ENCODE results near the gene MYOC.
"Not testable (repeated sequence)": the region's sequence is repeated elsewhere in the genome, so short reads cannot be mapped to it uniquely, and the experiment has no call there.

Gene MYOC

DNA sequence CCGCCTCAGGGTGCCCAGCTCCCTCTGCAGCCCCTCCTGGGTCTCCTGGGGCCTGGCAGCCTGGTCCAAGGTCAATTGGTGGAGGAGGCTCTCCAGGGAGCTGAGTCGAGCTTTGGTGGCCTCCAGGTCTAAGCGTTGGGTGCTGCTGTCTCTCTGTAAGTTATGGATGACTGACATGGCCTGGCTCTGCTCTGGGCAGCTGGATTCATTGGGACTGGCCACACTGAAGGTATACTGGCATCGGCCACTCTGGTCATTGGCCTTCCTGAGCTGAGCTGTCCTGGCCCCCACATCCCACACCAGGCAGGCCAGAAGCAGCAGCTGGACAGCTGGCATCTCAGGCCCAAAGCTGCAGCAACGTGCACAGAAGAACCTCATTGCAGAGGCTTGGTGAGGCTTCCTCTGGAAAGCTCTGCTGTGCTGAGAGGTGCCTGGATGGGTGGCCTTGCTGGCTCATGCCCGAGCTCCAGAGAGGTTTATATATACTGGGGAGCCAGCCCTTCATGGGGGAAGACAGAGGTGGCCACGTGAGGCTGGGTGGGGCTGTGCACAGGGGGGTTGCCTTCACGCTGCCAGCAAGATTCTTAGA lies at the start of gene MYOC:
Gene MYOC, minus strand, starts transcription at position 455 of the 589 bp plus-strand sequence. Its CDS starts 77 bp downstream, at position 378.
- no peak for DNase-seq (ENCODE audit: low spot score)

GRCh38 chr1:171699531-171699930 lies 47.0 kb upstream of the MYOC start:
- DNase-seq (ENCODE audit: low spot score) = no peak

DNA sequence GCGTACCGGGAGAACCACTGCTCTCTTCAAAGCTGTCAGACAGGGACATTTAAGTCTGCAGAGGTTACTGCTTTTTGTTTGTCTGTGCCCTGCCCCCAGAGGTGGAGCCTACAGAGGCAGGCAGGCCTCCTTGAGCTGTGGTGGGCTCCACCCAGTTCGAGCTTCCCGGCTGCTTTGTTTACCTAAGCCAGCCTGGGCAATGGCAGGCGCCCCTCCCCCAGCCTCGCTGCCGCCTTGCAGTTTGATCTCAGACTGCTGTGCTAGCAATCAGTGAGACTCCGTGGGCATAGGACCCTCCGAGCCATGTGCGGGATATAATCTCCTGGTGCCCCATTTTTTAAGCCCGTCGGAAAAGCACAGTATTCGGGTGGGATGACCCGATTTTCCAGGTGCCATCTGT lies 43.3 kb upstream of the MYOC start:
- not testable (repeated sequence) for DNase-seq (ENCODE audit: low spot score)

- not testable (repeated sequence) for DNase-seq (ENCODE audit: low spot score)
Measured at GRCh38 chr1:171693541-171693940, 41.1 kb upstream of the MYOC start.

DNA sequence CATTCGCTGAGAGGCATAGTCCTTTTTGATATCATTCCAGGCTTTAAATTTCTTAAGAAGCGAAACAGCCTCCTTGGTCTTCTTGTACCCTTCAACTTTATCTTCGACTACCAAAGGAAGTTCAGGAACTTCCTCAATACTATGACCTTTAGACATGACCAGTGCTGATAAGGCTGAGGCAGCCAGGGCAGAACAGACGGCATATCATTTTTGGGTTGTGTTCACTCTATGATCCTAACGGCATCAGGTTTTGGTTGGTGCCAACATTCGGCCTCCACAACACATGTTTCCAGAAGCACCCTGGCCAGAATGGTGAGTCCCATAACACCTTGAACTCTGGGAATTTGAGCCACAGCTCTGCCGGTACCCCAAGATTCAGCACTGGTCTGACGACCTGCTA lies 31.4 kb upstream of the MYOC start:
- DNase-seq (ENCODE audit: low spot score) = no peak

GRCh38 chr1:171680339-171680738 lies 27.9 kb upstream of the MYOC start:
- DNase-seq (ENCODE audit: low spot score) = no peak

DNA sequence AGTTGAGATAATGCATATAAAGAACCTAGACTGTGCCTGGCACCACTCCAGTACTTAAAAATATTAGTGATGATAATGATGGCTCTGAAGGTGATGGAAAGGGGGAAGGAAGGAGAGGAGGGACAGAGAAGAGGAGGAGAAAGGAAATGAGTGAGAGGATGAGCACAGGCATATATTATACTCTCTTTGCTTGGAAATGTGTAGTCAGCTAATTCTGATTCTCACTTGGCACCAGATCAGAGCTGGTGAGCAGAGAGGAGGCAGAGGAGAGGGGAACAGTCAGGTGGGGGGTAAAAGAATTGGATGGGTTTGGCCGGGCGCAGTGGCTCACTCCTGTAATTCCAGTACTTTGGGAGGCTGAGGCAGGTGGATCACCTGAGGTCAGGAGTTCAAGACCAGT lies 24.3 kb upstream of the MYOC start:
- no peak for DNase-seq (ENCODE audit: low spot score)

GRCh38 chr1:171674431-171675405 lies 22.2 kb upstream of the MYOC start:
- DNase-seq (ENCODE audit: low spot score) = no peak

GRCh38 chr1:171670739-171671138 lies 18.3 kb upstream of the MYOC start:
- DNase-seq (ENCODE audit: low spot score) = no peak

GRCh38 chr1:171668372-171668771 lies 15.9 kb upstream of the MYOC start:
- no peak for DNase-seq (ENCODE audit: low spot score)

GRCh38 chr1:171666114-171666769 lies 13.8 kb upstream of the MYOC start:
- no peak for DNase-seq (ENCODE audit: low spot score)

DNA sequence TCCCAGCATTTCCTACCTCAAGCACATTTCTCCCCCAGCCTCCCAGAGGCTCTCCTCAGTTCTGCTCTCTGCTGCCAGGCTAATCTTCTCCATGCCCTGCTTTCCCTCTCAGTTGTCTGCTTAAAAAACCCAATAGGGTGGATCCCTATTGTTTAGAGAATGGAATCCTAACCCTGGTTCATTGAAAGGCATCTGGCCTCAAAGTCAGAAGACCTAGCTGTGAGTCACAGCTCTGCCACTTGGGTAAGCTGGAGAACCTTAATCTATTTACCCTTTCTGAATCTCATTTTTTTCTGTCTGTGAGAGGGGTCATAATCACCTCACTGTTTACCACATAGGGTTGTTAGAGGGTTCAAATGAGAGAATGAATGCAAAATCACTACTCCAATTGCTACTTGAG lies 12.5 kb upstream of the MYOC start:
- no peak for DNase-seq (ENCODE audit: low spot score)

DNA sequence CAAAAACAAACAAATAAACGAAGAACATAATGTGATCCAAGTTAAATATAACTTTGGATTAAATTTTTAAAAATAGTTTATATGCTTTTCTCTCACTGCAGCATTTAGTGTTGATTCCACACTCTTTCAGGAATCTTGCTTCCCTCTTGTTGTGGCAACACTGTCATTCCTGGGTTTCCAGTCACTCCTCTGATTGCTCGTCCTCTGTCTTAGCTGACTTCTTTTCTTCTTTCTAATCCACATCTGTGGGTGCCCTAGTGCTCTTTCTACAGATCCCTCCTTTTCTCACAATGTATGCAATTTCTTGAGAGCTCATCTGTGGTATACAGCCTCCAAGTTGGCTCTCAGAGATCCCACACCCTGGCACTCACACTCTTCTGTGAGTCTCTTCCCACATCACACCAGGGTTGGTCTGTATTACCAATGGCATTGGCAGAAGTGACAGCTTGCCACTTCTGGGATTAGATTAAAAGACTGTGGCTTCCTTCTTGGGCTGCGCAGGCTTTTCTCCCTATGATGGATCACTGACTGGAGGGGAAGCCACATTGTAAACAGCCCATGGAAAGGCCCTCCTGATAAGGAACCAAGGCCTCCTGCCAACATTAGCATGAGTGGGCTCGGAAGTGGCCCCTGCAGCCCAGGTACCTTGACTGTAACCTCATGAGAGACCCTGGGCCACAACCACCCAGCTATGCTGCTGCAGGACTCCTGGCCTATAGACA lies 11.5 kb upstream of the MYOC start:
- no peak for DNase-seq (ENCODE audit: low spot score)

DNA sequence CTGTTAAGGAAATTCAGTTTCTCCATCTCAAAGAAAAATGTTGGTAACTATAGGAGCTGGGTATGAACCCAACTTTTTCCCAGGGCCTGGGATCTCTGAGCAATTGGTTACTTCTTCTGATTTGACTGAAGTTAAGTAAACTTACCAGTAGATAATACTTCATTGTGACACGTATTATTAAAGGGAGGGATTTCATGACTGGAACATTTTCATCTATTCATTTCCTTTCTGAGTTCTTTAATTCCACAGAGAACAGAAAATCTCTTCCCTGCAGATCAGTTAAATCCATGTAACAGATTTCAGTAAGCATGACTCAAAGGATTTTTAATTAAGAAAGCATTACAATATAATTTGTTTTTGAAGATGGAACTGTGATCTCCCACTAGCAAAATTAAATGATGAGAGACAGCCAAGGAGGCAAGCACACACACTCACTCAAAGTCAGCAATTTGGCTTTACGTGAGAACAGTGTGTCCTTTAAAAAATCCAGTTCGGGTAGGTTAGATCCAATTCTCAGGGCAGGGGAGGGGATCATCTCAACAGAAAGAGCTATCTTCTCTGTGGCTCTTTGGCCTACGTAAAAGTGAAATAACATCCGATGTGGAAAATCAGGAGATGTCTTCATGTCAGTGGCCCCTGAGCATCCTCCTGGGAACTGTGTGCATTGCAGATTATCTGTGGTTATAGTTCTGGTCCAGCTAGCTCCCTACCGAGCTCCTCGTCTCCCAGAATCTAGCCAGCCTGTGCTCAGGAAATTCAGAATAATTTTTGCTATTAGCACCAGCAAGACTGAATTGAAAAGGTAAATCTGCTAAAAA lies 10.8 kb upstream of the MYOC start:
- no peak for DNase-seq (ENCODE audit: low spot score)

DNA sequence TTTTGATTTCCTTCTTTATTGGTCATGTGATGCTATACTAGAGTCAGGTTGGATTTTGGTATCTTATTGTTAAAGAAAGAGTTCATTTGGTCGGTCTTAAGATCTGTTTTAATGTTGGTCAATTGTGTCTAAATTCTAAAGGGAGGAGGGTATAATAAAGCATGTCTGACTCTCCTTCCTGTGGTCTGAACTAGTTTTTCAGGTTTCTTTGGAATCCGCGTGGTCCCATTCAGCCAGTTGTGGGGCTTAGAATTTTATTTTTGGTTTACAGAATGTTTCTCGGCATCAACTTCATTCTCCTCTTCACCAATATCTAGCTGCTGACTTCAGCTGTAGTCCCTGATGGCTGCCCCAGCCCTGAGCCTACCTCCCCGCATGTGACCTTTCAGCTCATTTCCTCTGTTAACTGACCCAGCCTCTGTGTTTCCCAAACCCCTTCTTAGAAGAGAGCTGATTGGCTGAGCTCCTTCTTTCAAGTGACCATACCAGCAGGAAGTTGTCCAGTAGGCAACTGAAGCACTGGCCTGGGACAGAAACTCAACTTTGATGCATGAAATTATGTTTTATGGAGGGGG lies 8.7 kb upstream of the MYOC start:
- DNase-seq (ENCODE audit: low spot score) = peak; percentile 41

DNA sequence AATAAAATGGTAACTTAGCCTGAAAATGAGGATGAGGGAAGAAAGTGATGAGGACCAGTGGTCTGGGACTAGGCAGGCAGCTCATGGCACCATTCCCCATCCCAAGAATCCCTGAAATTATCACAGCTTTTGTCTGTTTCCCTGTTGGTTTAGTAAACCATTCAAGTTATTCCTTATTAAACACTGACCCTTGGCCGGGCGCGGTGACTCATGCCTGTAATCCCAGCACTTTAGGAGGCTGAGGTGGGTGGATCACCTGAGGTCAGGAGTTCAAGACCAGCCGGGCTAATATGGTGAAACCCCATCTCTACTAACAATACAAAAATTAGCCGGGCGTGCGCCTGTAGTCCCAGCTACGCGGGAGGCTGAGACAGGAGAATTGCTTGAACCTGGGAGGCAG lies 3.7 kb upstream of the MYOC start:
- not testable (repeated sequence) for DNase-seq (ENCODE audit: low spot score)

GRCh38 chr1:171655746-171656116 lies 3.2 kb upstream of the MYOC start:
- no peak for DNase-seq (ENCODE audit: low spot score)

DNA sequence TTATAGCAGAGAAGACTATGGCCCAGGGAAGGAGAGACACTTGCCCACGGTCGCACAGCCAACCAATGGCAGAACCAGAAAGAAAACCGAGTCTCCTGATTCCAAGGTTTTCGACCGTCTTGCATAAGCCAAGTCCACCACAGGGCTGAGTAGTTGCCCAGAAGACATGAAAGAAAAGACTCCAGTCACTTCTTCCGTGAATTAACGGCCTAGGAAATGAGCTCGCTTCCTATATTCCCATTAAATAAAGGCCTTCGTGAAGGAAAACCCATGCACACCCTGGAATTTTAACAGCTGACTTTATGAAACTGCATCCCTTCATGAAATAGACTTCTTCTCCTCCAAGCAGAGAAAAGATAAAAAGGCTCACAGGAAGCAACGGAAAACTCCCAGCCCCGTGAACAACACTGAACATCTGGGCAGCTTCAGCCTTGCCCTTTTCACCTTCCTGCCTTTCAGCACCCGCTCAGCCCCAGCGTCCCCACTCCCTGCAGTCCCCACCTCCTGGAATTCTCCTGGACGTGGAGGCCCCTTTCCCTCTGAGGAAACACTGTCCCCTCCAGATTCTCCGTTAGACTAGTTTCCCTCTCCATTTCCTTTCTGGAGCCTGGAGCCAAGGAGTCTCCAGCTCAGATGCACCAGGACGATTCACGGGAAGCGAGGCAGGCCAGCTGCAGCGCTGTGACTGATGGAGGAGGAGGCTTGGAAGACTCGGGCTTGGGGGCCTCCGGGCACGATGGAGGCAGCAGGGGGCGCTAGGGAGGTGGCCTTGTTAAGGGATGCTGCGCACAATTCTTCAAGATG lies 2.7 kb upstream of the MYOC start:
- peak; percentile 81 for DNase-seq (ENCODE audit: low spot score)

- no peak for DNase-seq (ENCODE audit: low spot score)
Measured at GRCh38 chr1:171654201-171654941, 1.9 kb upstream of the MYOC start.
